Activated B cell treated with CpG ODN at 0.5 μM for 24 hours (primary cell): ENCODE data around the gene GID8. TPM values are rescaled to one million over a fixed set of nuclear protein-coding genes. Genes with fewer than 3 reads are reported as not detected.
A peak's percentile ranks its signal among the peaks of the same experiment; 100 is the strongest.

Experiments used
- ATAC-seq: fragments of 200-7000 bp; cut with Tn5 transposase; one replicate; pipeline ENCODE4 v1.10.0; 2021; ENCODE audit warnings: low read depth, mild to moderate bottlenecking, moderate library complexity
- CTCF ChIA-PET: fragments of 350-600 bp; sonication (Branson Sonifier 250); formaldehyde crosslinking; loops from one replicate; lab custom pipeline; 2021; ENCODE audit warnings: antibody characterized with exemption; lab: Charles Lee
- POLR2A ChIA-PET: fragments of 350-600 bp; sonication (Branson Sonifier 250); formaldehyde crosslinking; loops from one replicate; lab custom pipeline; 2021; ENCODE audit warnings: antibody characterized with exemption; lab: Charles Lee
- DNase-seq: peaks from one replicate; pipeline ENCODE4 v3.0.0; 2022
- H3K27ac Mint-ChIP-seq: one replicate; pipeline ENCODE4 v1.8.0; 2020; ENCODE audit warnings: mixed read lengths
- H3K27me3 Mint-ChIP-seq: one replicate; pipeline ENCODE4 v1.8.0; 2021; ENCODE audit warnings: mixed read lengths
- H3K36me3 Mint-ChIP-seq: one replicate; pipeline ENCODE4 v1.8.0; 2021; ENCODE audit warnings: low read depth, mixed read lengths
- H3K4me1 Mint-ChIP-seq: one replicate; pipeline ENCODE4 v1.8.0; 2021; ENCODE audit warnings: mixed read lengths
- H3K4me3 Mint-ChIP-seq: one replicate; pipeline ENCODE4 v1.8.0; 2020; ENCODE audit warnings: mild to moderate bottlenecking, mixed read lengths
- H3K9me3 Mint-ChIP-seq: one replicate; pipeline ENCODE4 v1.8.0; 2020; ENCODE audit warnings: mixed read lengths
- CTCF ChIP-seq: fragments of 200-600 bp; IDR thresholded peaks from one replicate; pipeline ENCODE4 v1.8.0; 2022; ENCODE audit warnings: antibody characterized with exemption, mild to moderate bottlenecking
- intact Hi-C: fragments of 100-400 bp; cut with micrococcal nuclease; formaldehyde crosslinking; loops from one replicate; pipeline ENCODE4 v1.15.1; 2024
- total RNA-seq: library from RNA; stranded (reverse); gene quantifications from 2 replicates; pipeline ENCODE4 v1.2.3, GENCODE V29; 2022

Gene GID8
- total RNA-seq, 1 donor from 2014 or later = 43.1 TPM

- CTCF ChIA-PET = interaction anchor here (0.5 kb wide), 1 partner anchor 51 kb away, joined by 4 read pairs; no protein-coding TSS in a partner anchor
- no peak for TF ChIP-seq CTCF
- POLR2A ChIA-PET = interaction anchor here (2.0 to 3.3 kb wide), 6 partner anchors 15 to 32 kb away, joined by 7 to 59 read pairs (median 19); partner anchors contain the start of genes DIDO1 and GID8
- Mint-ChIP-seq H3K4me1 (peaks cover 36% of the 10 kb centered on the region), H3K36me3 (peaks cover 37% of the 10 kb centered on the region), H3K9me3 (no peaks in the 10 kb centered on the region), H3K27me3 (no peaks in the 10 kb centered on the region), H3K4me3 (peak within 1 kb of the TSS; percentile 86), H3K27ac (peak within 1 kb of the TSS; percentile 96)
- intact Hi-C loops = loop anchor here (10.0 kb wide), 1 partner anchor 62 kb away; no protein-coding TSS in a partner anchor
- ATAC-seq = peak; percentile 45
- DNase-seq = peak; percentile 76
Measured at GRCh38 chr20:62952373-62952967, 14.5 kb downstream of the GID8 start, which contains the start of gene SLC17A9. Gene SLC17A9 (plus strand): TSS chr20:62952709. CDS start chr20:62952831, 122 bp downstream.

GRCh38 chr20:62952968-62953838 is 15.3 kb downstream of the GID8 start:
- CTCF ChIA-PET = interaction anchor here (0.5 to 2.8 kb wide), 5 partner anchors 15 to 56 kb away, joined by 4 to 14 read pairs (median 5); partner anchors contain the start of gene GID8
- POLR2A ChIA-PET = interaction anchor here (0.5 to 3.3 kb wide), 17 partner anchors 9 to 994 kb away, joined by 3 to 59 read pairs (median 5); partner anchors contain the start of genes DIDO1, GID8, HELZ2 and LSM14B
- ATAC-seq = peak; percentile 2
- Mint-ChIP-seq H3K4me3 (peak overlapping the region; percentile 86), H3K4me1 (peaks cover 36% of the 10 kb centered on the region), H3K27ac (peak overlapping the region; percentile 96), H3K9me3 (no peaks in the 10 kb centered on the region), H3K27me3 (no peaks in the 10 kb centered on the region), H3K36me3 (peaks cover 37% of the 10 kb centered on the region)
- no peak for DNase-seq
- TF ChIP-seq CTCF = no peak
- intact Hi-C loops = loop anchor here (10.0 kb wide), 1 partner anchor 62 kb away; no protein-coding TSS in a partner anchor

GRCh38 chr20:62953839-62954703 is 16.1 kb downstream of the GID8 start:
- DNase-seq (peak; percentile 76), ATAC-seq (peak; percentile 87)
- H3K9me3 Mint-ChIP-seq = no peaks in the 10 kb centered on the region
- ChIA-PET CTCF (interaction anchor here (0.8 to 2.8 kb wide), 5 partner anchors 16 to 55 kb away, joined by 4 to 14 read pairs (median 6); partner anchors contain the start of gene GID8), POLR2A (interaction anchor here (0.5 to 3.3 kb wide), 18 partner anchors 10 to 993 kb away, joined by 3 to 59 read pairs (median 5); partner anchors contain the start of genes DIDO1, GID8, HELZ2 and LSM14B)
- H3K4me1 Mint-ChIP-seq = peaks cover 38% of the 10 kb centered on the region
- intact Hi-C loops = loop anchor here (1.0 to 10.0 kb wide), 6 partner anchors 16 to 92 kb away; partner anchors contain the start of genes DIDO1 and GID8
- no peaks in the 10 kb centered on the region for H3K27me3 Mint-ChIP-seq
- TF ChIP-seq CTCF = no peak
- peaks cover 29% of the 10 kb centered on the region for H3K36me3 Mint-ChIP-seq
- peak overlapping the region; percentile 96 for H3K27ac Mint-ChIP-seq
- H3K4me3 Mint-ChIP-seq = peak overlapping the region; percentile 86

GRCh38 chr20:62955519-62956386 is 17.8 kb downstream of the GID8 start:
- Mint-ChIP-seq H3K4me3 (no peak overlapping the region), H3K9me3 (no peaks in the 10 kb centered on the region), H3K27ac (no peak overlapping the region), H3K4me1 (peaks cover 47% of the 10 kb centered on the region), H3K36me3 (peaks cover 19% of the 10 kb centered on the region), H3K27me3 (no peaks in the 10 kb centered on the region)
- DNase-seq (no peak), ATAC-seq (no peak)
- ChIA-PET CTCF (interaction anchor here (2.8 kb wide), 1 partner anchor 17 kb away, joined by 14 read pairs; no protein-coding TSS in a partner anchor), POLR2A (interaction anchor here (2.7 to 3.3 kb wide), 2 partner anchors 14 to 29 kb away, joined by 13 to 44 read pairs; partner anchors contain the start of gene DIDO1)
- no peak for TF ChIP-seq CTCF
- intact Hi-C loops = loop anchor here (10.0 kb wide), 1 partner anchor 59 kb away; no protein-coding TSS in a partner anchor
